Epidermal melanocyte (primary cell): ENCODE data around the gene ZNF724.
"Not testable (repeated sequence)": the region's sequence is repeated elsewhere in the genome, so short reads cannot be mapped to it uniquely, and the experiment has no call there.

ENCODE experiments used
- DNase-seq: peaks from one replicate; pipeline ENCODE4 v3.0.0; 2011; ENCODE audit warnings: low spot score; ENCODE audit not compliant: insufficient read length

Gene ZNF724

GRCh38 chr19:23253256-23253655, 3.1 kb upstream of the ZNF724 start:
- DNase-seq = not testable (repeated sequence)

GRCh38 chr19:23241419-23241818, 8.8 kb downstream of the ZNF724 start:
- DNase-seq = no peak

DNA sequence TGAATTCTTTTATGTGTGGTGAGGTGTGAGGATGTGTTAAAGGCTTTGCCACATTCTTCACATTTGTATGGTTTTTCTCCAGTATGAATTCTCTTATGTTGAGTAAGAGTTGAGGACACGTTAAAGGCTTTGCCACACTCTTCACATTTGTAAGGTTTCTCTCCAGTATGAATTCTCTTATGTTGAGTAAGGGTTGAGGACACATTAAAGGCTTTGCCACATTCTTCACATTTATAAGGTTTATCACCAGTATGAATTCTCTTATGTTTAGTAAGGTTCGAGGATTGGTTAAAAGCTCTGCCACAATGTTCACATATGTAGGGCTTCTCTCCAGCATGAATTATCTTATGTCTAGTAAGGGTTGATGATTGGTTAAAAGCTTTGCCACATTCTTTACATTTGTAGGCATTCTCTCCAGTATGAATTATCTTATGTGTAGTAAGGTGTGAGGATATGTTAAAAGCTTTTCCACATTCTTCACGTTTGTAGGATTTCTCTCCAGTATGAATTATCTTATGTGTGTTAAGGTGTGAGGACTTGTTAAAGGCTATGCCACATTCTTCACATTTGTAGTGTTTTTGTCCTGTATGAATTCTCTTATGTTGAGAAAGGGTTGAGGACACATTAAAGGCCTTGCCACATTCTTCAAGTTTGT, 27.1 kb downstream of the ZNF724 start:
- DNase-seq = no peak

DNA sequence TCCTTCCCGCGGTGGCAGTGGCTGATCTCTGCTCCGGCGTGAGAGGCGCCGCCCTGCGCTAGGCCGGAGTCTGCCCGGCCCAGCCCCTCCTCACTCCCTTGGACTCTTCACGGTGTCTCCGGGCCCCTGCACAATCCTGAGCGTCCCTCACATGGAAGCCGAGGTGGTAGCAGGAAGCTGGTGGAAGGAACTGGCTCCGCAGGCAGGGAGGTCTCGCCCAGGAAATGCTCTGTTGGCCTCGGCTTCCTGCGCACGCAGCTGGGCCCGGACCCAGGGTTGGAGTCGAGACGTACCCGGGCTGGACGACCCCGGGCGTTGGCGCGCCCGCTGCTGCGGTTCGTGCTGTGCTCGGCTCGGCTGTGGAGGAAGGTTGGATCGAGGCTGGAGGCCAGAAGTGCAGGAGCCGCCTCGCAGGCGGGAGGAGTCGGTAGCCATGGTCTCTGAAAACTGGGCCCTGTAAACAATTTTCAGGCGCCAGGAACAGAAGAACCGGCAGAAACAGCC, 46.3 kb downstream of the ZNF724 start:
- no peak for DNase-seq

DNA sequence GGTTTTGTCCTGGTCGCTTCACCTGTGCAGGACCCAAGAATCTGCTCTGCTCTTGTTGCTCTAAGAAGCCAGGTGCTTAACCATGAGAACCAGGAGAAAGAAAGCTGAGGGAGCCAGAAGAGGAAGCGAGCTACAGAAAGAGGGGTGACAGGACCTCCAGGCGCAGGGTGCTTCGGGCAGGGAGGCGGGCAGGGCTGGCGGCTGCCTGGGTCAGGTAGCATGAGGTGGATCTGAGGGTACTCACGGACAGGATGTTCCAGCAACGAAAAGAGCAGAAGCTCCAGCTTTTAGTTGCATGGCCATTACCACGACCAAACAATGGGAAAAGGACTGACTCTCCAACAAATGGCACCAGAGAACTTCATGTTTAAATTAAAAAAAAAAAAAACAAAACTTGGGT, 59.9 kb downstream of the ZNF724 start:
- DNase-seq = no peak

DNA sequence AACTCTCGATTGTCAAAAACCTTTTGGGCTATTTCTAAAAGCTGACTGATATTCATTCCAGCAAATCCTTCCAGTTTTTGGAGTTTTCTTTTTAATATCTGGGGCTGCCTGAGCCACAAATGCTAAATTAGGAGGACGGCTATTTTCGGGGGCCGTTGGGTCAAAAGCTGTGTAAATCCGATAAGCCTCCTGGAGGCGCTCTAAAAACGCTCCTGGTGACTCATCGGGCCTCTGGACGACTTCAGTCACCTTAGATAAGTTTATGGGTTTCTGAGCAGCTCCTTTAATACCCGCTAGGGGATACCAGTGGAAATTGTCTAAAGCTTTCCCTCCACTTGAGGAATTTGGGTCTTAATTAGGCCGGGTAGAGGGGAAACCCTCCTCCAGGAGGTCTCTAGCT, 66.9 kb downstream of the ZNF724 start:
- DNase-seq = no peak
